ENCODE results near the gene NGB. TPM values are rescaled to one million over a fixed set of nuclear protein-coding genes. Genes with fewer than 3 reads are reported as not detected.
"Not testable (repeated sequence)": the region's sequence is repeated elsewhere in the genome, so short reads cannot be mapped to it uniquely, and the experiment has no call there.

The NGB gene
- total and polyA plus RNA-seq, 2 donors (not counting 1 experiment from before 2014, with no cell fraction given): not detected

- Mint-ChIP-seq H3K9me3 (ENCODE audit: insufficient read depth) (no peaks in the 10 kb centered on the region), H3K4me1 (no peaks in the 10 kb centered on the region), H3K4me3 (no peak overlapping the region), H3K27ac (no peak overlapping the region), H3K27me3 (no peaks in the 10 kb centered on the region)
- TF ChIP-seq, protein P1, sequence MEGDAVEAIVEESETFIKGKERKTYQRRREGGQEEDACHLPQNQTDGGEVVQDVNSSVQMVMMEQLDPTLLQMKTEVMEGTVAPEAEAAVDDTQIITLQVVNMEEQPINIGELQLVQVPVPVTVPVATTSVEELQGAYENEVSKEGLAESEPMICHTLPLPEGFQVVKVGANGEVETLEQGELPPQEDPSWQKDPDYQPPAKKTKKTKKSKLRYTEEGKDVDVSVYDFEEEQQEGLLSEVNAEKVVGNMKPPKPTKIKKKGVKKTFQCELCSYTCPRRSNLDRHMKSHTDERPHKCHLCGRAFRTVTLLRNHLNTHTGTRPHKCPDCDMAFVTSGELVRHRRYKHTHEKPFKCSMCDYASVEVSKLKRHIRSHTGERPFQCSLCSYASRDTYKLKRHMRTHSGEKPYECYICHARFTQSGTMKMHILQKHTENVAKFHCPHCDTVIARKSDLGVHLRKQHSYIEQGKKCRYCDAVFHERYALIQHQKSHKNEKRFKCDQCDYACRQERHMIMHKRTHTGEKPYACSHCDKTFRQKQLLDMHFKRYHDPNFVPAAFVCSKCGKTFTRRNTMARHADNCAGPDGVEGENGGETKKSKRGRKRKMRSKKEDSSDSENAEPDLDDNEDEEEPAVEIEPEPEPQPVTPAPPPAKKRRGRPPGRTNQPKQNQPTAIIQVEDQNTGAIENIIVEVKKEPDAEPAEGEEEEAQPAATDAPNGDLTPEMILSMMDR (IDR thresholded peaks at IDR 0.05): no peak
- TF ChIP-seq EZH2 (IDR thresholded peaks at IDR 0.05; ENCODE audit: borderline replicate concordance, insufficient read depth, low read depth, low read length, poor library complexity, severe bottlenecking): no peak
- POLR2A ChIA-PET: no interaction called here
- Histone ChIP-seq H3K9ac (ENCODE audit: low read length) (no peak overlapping the region), H3K4me3 (ENCODE audit: control extremely low read depth in 1 of 5, extremely low read depth in 1 of 5, insufficient read depth in 1 of 5, low read depth in 2 of 5, low read length in 4 of 5) (no peak overlapping the region), H3K27ac (ENCODE audit: low read length in 2 of 2) (no peak overlapping the region), H3K4me2 (replicated peaks; ENCODE audit: low read depth, low read length, poor library complexity, severe bottlenecking) (no peak overlapping the region), H3K79me2 (ENCODE audit: control insufficient read depth, insufficient read depth, low read length) (no peaks in the 10 kb centered on the region), H3K36me3 (replicated peaks in 1 of 2; ENCODE audit: control extremely low read depth in 1 of 2, control insufficient read depth in 1 of 2, extremely low read depth in 1 of 2, insufficient read depth in 2 of 2, low read length in 1 of 2) (peaks cover 0 to 22% of the 10 kb centered on the region in 2 experiments), H3K27me3 (replicated peaks in 1 of 4; ENCODE audit: control extremely low read depth in 1 of 4, control insufficient read depth in 3 of 4, insufficient read depth in 4 of 4, low read length in 3 of 4) (no peaks in the 10 kb centered on the region), H2AFZ (ENCODE audit: insufficient read depth, low read depth, low read length, poor library complexity, severe bottlenecking) (no peak overlapping the region), H3K4me1 (ENCODE audit: control insufficient read depth in 2 of 2, insufficient read depth in 2 of 2, low read length in 2 of 2) (no peaks in the 10 kb centered on the region), H3K9me3 (ENCODE audit: control extremely low read depth in 1 of 3, control insufficient read depth in 2 of 3, insufficient read depth in 1 of 3, low read length in 2 of 3) (no peaks in the 10 kb centered on the region), H4K20me1 (ENCODE audit: control insufficient read depth, insufficient read depth, low read length, poor library complexity, severe bottlenecking) (no peaks in the 10 kb centered on the region)
- DNase-seq (no peak), ATAC-seq (ENCODE audit: low read depth) (no peak)
- CTCF ChIA-PET: interaction anchor here (1.2 kb wide), 1 partner anchor 17 kb away, joined by 4 read pairs; no protein-coding TSS in a partner anchor
- WGBS (ENCODE audit: insufficient coverage): 93% methylated on average over 4 of the region's 4 CpGs
- intact Hi-C loops (cut with micrococcal nuclease): no loop called here
Observed at GRCh38 chr14:77284066-77284465, 13.1 kb upstream of the NGB start.

GRCh38 chr14:77281852-77282410 lies 10.9 kb upstream of the NGB start:
- Mint-ChIP-seq H3K27me3 (no peaks in the 10 kb centered on the region), H3K27ac (no peak overlapping the region), H3K9me3 (ENCODE audit: insufficient read depth) (no peaks in the 10 kb centered on the region), H3K4me1 (no peaks in the 10 kb centered on the region), H3K4me3 (no peak overlapping the region)
- no peak for DNase-seq
- ChIA-PET CTCF (no interaction called here), POLR2A (no interaction called here)
- 97% methylated on average over 5 of the region's 6 CpGs for WGBS (ENCODE audit: insufficient coverage)
- Histone ChIP-seq H4K20me1 (ENCODE audit: control insufficient read depth, insufficient read depth, low read length, poor library complexity, severe bottlenecking) (no peaks in the 10 kb centered on the region), H3K79me2 (ENCODE audit: control insufficient read depth, insufficient read depth, low read length) (no peaks in the 10 kb centered on the region), H2AFZ (ENCODE audit: insufficient read depth, low read depth, low read length, poor library complexity, severe bottlenecking) (no peak overlapping the region), H3K27me3 (replicated peaks in 1 of 4; ENCODE audit: control extremely low read depth in 1 of 4, control insufficient read depth in 3 of 4, insufficient read depth in 4 of 4, low read length in 3 of 4) (no peaks in the 10 kb centered on the region), H3K36me3 (replicated peaks in 1 of 2; ENCODE audit: control extremely low read depth in 1 of 2, control insufficient read depth in 1 of 2, extremely low read depth in 1 of 2, insufficient read depth in 2 of 2, low read length in 1 of 2) (peaks cover 2 to 22% of the 10 kb centered on the region in 2 experiments), H3K9ac (ENCODE audit: low read length) (no peak overlapping the region), H3K4me3 (ENCODE audit: control extremely low read depth in 1 of 5, extremely low read depth in 1 of 5, insufficient read depth in 1 of 5, low read depth in 2 of 5, low read length in 4 of 5) (no peak overlapping the region), H3K9me3 (ENCODE audit: control extremely low read depth in 1 of 3, control insufficient read depth in 2 of 3, insufficient read depth in 1 of 3, low read length in 2 of 3) (no peaks in the 10 kb centered on the region), H3K4me1 (ENCODE audit: control insufficient read depth in 2 of 2, insufficient read depth in 2 of 2, low read length in 2 of 2) (no peaks in the 10 kb centered on the region), H3K4me2 (replicated peaks; ENCODE audit: low read depth, low read length, poor library complexity, severe bottlenecking) (no peak overlapping the region), H3K27ac (ENCODE audit: low read length in 2 of 2) (no peak overlapping the region)
- intact Hi-C loops (cut with micrococcal nuclease): no loop called here
- no peak for TF ChIP-seq EZH2 (IDR thresholded peaks at IDR 0.05; ENCODE audit: borderline replicate concordance, insufficient read depth, low read depth, low read length, poor library complexity, severe bottlenecking)
- TF ChIP-seq, protein P1 (IDR thresholded peaks at IDR 0.05): no peak
- ATAC-seq (ENCODE audit: low read depth): no peak

- CTCF ChIA-PET: interaction anchor here (0.7 kb wide), 1 partner anchor 172 kb away, joined by 3 read pairs; no protein-coding TSS in a partner anchor
- H3K27ac Mint-ChIP-seq: not testable (repeated sequence)
Observed at GRCh38 chr14:77280921-77281320, 9.9 kb upstream of the NGB start.

More at GRCh38 chr14:77280921-77281320, 9.9 kb upstream of the NGB start:
- H2AFZ ChIP-seq (ENCODE audit: insufficient read depth, low read depth, low read length, poor library complexity, severe bottlenecking); H3K9ac ChIP-seq (ENCODE audit: low read length); H3K4me1 Mint-ChIP-seq; H3K9me3 ChIP-seq (ENCODE audit: control extremely low read depth in 1 of 3, control insufficient read depth in 2 of 3, insufficient read depth in 1 of 3, low read length in 2 of 3); H3K27me3 Mint-ChIP-seq; H3K27ac ChIP-seq (ENCODE audit: low read length in 2 of 2); H4K20me1 ChIP-seq (ENCODE audit: control insufficient read depth, insufficient read depth, low read length, poor library complexity, severe bottlenecking); POLR2A ChIA-PET; H3K4me2 ChIP-seq (replicated peaks; ENCODE audit: low read depth, low read length, poor library complexity, severe bottlenecking); DNase-seq; H3K27me3 ChIP-seq (replicated peaks in 1 of 4; ENCODE audit: control extremely low read depth in 1 of 4, control insufficient read depth in 3 of 4, insufficient read depth in 4 of 4, low read length in 3 of 4); H3K9me3 Mint-ChIP-seq (ENCODE audit: insufficient read depth); H3K79me2 ChIP-seq (ENCODE audit: control insufficient read depth, insufficient read depth, low read length); H3K4me3 Mint-ChIP-seq; ATAC-seq (ENCODE audit: low read depth); intact Hi-C loops (cut with micrococcal nuclease); H3K4me1 ChIP-seq (ENCODE audit: control insufficient read depth in 2 of 2, insufficient read depth in 2 of 2, low read length in 2 of 2); H3K4me3 ChIP-seq (ENCODE audit: control extremely low read depth in 1 of 5, extremely low read depth in 1 of 5, insufficient read depth in 1 of 5, low read depth in 2 of 5, low read length in 4 of 5): not testable (repeated sequence)
- 100% methylated on average over 2 of the region's 4 CpGs for WGBS (ENCODE audit: insufficient coverage)
- H3K36me3 ChIP-seq (replicated peaks in 1 of 2; ENCODE audit: control extremely low read depth in 1 of 2, control insufficient read depth in 1 of 2, extremely low read depth in 1 of 2, insufficient read depth in 2 of 2, low read length in 1 of 2): peaks cover 2 to 16% of the 10 kb centered on the region in 2 experiments

Data from B cell (primary cell).